Activated naive CD4-positive, alpha-beta T cell treated with anti-CD3 and anti-CD28 coated beads for 36 hours (primary cell): ENCODE results near the gene TAF8. TPM values are rescaled to one million over a fixed set of nuclear protein-coding genes. Genes with fewer than 3 reads are reported as not detected.
A peak's percentile ranks its signal among the peaks of the same experiment; 100 is the strongest.

Experiments used
- CTCF ChIA-PET: fragments of 350-600 bp; sonication (Branson Sonifier 250); formaldehyde crosslinking; loops from one replicate; lab custom pipeline; 2021; ENCODE audit warnings: antibody characterized with exemption; lab: Charles Lee
- DNase-seq: peaks from one replicate; pipeline ENCODE4 v3.0.0-alpha.2; 2020
- H3K27ac Mint-ChIP-seq: one replicate; pipeline ENCODE4 v1.8.0; 2021; ENCODE audit warnings: mild to moderate bottlenecking, mixed read lengths
- H3K27me3 Mint-ChIP-seq: one replicate; pipeline ENCODE4 v1.8.0; 2021; ENCODE audit warnings: low read depth, mixed read lengths
- H3K36me3 Mint-ChIP-seq: one replicate; pipeline ENCODE4 v1.8.0; 2021; ENCODE audit warnings: low read depth, mixed read lengths
- H3K4me1 Mint-ChIP-seq: one replicate; pipeline ENCODE4 v1.8.0; 2021; ENCODE audit warnings: low read depth, mixed read lengths
- H3K4me3 Mint-ChIP-seq: one replicate; pipeline ENCODE4 v1.8.0; 2021; ENCODE audit warnings: mild to moderate bottlenecking, moderate library complexity, mixed read lengths
- H3K9me3 Mint-ChIP-seq: one replicate; pipeline ENCODE4 v1.8.0; 2021; ENCODE audit warnings: mixed read lengths
- intact Hi-C: fragments of 100-400 bp; cut with micrococcal nuclease; formaldehyde crosslinking; loops from one replicate; pipeline ENCODE4 v1.15.1; 2023
- total RNA-seq, 2 experiments: library from RNA; stranded (reverse); gene quantifications; one replicate each; pipeline ENCODE4 v1.2.3, GENCODE V29; 2021

Gene TAF8
- total RNA-seq, 2 experiments from 2014 or later: 67.3 to 68.5 TPM

GRCh38 chr6:42104095-42104803 is 53.9 kb downstream of the TAF8 start:
- peak; percentile 87 for DNase-seq
- intact Hi-C loops: loop anchor here (1.0 to 2.0 kb wide), 7 partner anchors 29 to 443 kb away; partner anchors contain the start of genes PRICKLE4 and TAF8
- no peak overlapping the region for H3K27ac Mint-ChIP-seq
- H3K4me1 Mint-ChIP-seq: peaks cover 21% of the 10 kb centered on the region
- no peaks in the 10 kb centered on the region for H3K9me3 Mint-ChIP-seq
- H3K27me3 Mint-ChIP-seq: no peaks in the 10 kb centered on the region
- H3K4me3 Mint-ChIP-seq: peak overlapping the region; percentile 65
- no peaks in the 10 kb centered on the region for H3K36me3 Mint-ChIP-seq
- CTCF ChIA-PET: interaction anchor here (0.7 to 3.0 kb wide), 41 partner anchors 8 to 444 kb away, joined by 3 to 18 read pairs (median 4); partner anchors contain the start of genes GUCA1A, GUCA1B and TAF8

GRCh38 chr6:42104804-42105125 is 54.4 kb downstream of the TAF8 start:
- peaks cover 19% of the 10 kb centered on the region for H3K4me1 Mint-ChIP-seq
- intact Hi-C loops: loop anchor here (1.0 to 2.0 kb wide), 7 partner anchors 29 to 443 kb away; partner anchors contain the start of genes PRICKLE4 and TAF8
- no peaks in the 10 kb centered on the region for H3K36me3 Mint-ChIP-seq
- CTCF ChIA-PET: interaction anchor here (0.7 to 3.0 kb wide), 37 partner anchors 8 to 443 kb away, joined by 3 to 18 read pairs (median 4); partner anchors contain the start of genes GUCA1A, GUCA1B and TAF8
- peak overlapping the region; percentile 51 for H3K4me3 Mint-ChIP-seq
- no peak overlapping the region for H3K27ac Mint-ChIP-seq
- DNase-seq: no peak
- no peaks in the 10 kb centered on the region for H3K27me3 Mint-ChIP-seq
- H3K9me3 Mint-ChIP-seq: no peaks in the 10 kb centered on the region

- intact Hi-C loops: loop anchor here (2.0 kb wide), 1 partner anchor 110 kb away; no protein-coding TSS in a partner anchor
- CTCF ChIA-PET: interaction anchor here (0.7 to 3.0 kb wide), 29 partner anchors 7 to 443 kb away, joined by 3 to 18 read pairs (median 6); partner anchors contain the start of genes GUCA1A, GUCA1B and TAF8
- Mint-ChIP-seq H3K4me3 (peak overlapping the region; percentile 51), H3K27ac (no peak overlapping the region), H3K9me3 (no peaks in the 10 kb centered on the region), H3K36me3 (no peaks in the 10 kb centered on the region), H3K27me3 (no peaks in the 10 kb centered on the region), H3K4me1 (peaks cover 15% of the 10 kb centered on the region)
- peak; percentile 8 for DNase-seq
These were observed 54.9 kb downstream of the TAF8 start for GRCh38 chr6:42105156-42105648.

- peaks cover 10% of the 10 kb centered on the region for H3K4me1 Mint-ChIP-seq
- CTCF ChIA-PET: interaction anchor here (2.1 to 2.9 kb wide), 3 partner anchors 10 to 89 kb away, joined by 5 to 17 read pairs (median 13); partner anchors contain the start of gene GUCA1B
- no peak overlapping the region for H3K4me3 Mint-ChIP-seq
These were observed 55.4 kb downstream of the TAF8 start for GRCh38 chr6:42105709-42106108.

GRCh38 chr6:42106112-42107023 is 56.0 kb downstream of the TAF8 start:
- H3K27me3 Mint-ChIP-seq: no peaks in the 10 kb centered on the region
- H3K27ac Mint-ChIP-seq: no peak overlapping the region
- no peak for DNase-seq
- H3K36me3 Mint-ChIP-seq: no peaks in the 10 kb centered on the region
- intact Hi-C loops: no loop called here
- H3K9me3 Mint-ChIP-seq: no peaks in the 10 kb centered on the region
- CTCF ChIA-PET: interaction anchor here (0.5 to 2.9 kb wide), 3 partner anchors 11 to 420 kb away, joined by 3 to 13 read pairs (median 3); no protein-coding TSS in a partner anchor
- H3K4me3 Mint-ChIP-seq: no peak overlapping the region
- peaks cover 7% of the 10 kb centered on the region for H3K4me1 Mint-ChIP-seq

More at GRCh38 chr6:42105709-42106108, 55.4 kb downstream of the TAF8 start:
- intact Hi-C loops: loop anchor here (2.0 kb wide), 1 partner anchor 109 kb away; no protein-coding TSS in a partner anchor
- no peak for DNase-seq
- Mint-ChIP-seq H3K27ac (no peak overlapping the region), H3K27me3 (no peaks in the 10 kb centered on the region), H3K36me3 (no peaks in the 10 kb centered on the region), H3K9me3 (no peaks in the 10 kb centered on the region)

- H3K27ac Mint-ChIP-seq: no peak overlapping the region
- CTCF ChIA-PET: interaction anchor here (0.6 kb wide), 1 partner anchor 238 kb away, joined by 3 read pairs; no protein-coding TSS in a partner anchor
- intact Hi-C loops: no loop called here
- H3K27me3 Mint-ChIP-seq: no peaks in the 10 kb centered on the region
- no peak overlapping the region for H3K4me3 Mint-ChIP-seq
- peaks cover 7% of the 10 kb centered on the region for H3K4me1 Mint-ChIP-seq
- no peak for DNase-seq
- H3K36me3 Mint-ChIP-seq: no peaks in the 10 kb centered on the region
- H3K9me3 Mint-ChIP-seq: no peaks in the 10 kb centered on the region
These were observed 57.7 kb downstream of the TAF8 start for GRCh38 chr6:42108071-42108470.

GRCh38 chr6:42110683-42111082 is 60.4 kb downstream of the TAF8 start:
- CTCF ChIA-PET: interaction anchor here (0.6 to 1.4 kb wide), 2 partner anchors 324 to 412 kb away, joined by 3 to 4 read pairs; partner anchors contain the start of gene TOMM6
- Mint-ChIP-seq H3K4me1 (no peaks in the 10 kb centered on the region), H3K4me3 (no peak overlapping the region), H3K9me3 (no peaks in the 10 kb centered on the region), H3K27ac (no peak overlapping the region), H3K27me3 (no peaks in the 10 kb centered on the region), H3K36me3 (no peaks in the 10 kb centered on the region)
- intact Hi-C loops: no loop called here
- DNase-seq: no peak

GRCh38 chr6:42112351-42112750 is 62.0 kb downstream of the TAF8 start:
- Mint-ChIP-seq H3K4me3 (no peak overlapping the region), H3K9me3 (no peaks in the 10 kb centered on the region), H3K36me3 (no peaks in the 10 kb centered on the region), H3K27ac (no peak overlapping the region), H3K27me3 (peaks cover 6% of the 10 kb centered on the region), H3K4me1 (no peaks in the 10 kb centered on the region)
- CTCF ChIA-PET: interaction anchor here (1.1 to 1.2 kb wide), 2 partner anchors 8 to 102 kb away, joined by 3 to 6 read pairs; no protein-coding TSS in a partner anchor
- intact Hi-C loops: no loop called here
- no peak for DNase-seq

GRCh38 chr6:42113936-42114636 is 63.8 kb downstream of the TAF8 start:
- CTCF ChIA-PET: interaction anchor here (0.6 to 0.7 kb wide), 2 partner anchors 10 to 194 kb away, joined by 3 to 6 read pairs; no protein-coding TSS in a partner anchor

GRCh38 chr6:42117843-42118161 is 67.5 kb downstream of the TAF8 start:
- no peaks in the 10 kb centered on the region for H3K4me1 Mint-ChIP-seq
- no peaks in the 10 kb centered on the region for H3K9me3 Mint-ChIP-seq
- DNase-seq: no peak
- H3K36me3 Mint-ChIP-seq: no peaks in the 10 kb centered on the region
- CTCF ChIA-PET: no interaction called here
- intact Hi-C loops: no loop called here
- peaks cover 6% of the 10 kb centered on the region for H3K27me3 Mint-ChIP-seq
- no peak overlapping the region for H3K27ac Mint-ChIP-seq
- H3K4me3 Mint-ChIP-seq: no peak overlapping the region

More at GRCh38 chr6:42113936-42114636, 63.8 kb downstream of the TAF8 start:
- no peaks in the 10 kb centered on the region for H3K4me1 Mint-ChIP-seq
- no peak for DNase-seq
- no peak overlapping the region for H3K4me3 Mint-ChIP-seq
- no peak overlapping the region for H3K27ac Mint-ChIP-seq
- H3K27me3 Mint-ChIP-seq: peaks cover 6% of the 10 kb centered on the region
- intact Hi-C loops: no loop called here
- H3K9me3 Mint-ChIP-seq: no peaks in the 10 kb centered on the region
- no peaks in the 10 kb centered on the region for H3K36me3 Mint-ChIP-seq
